Bone marrow (tissue), 2 donors: ENCODE results near the gene TXNDC2.
A peak's percentile ranks its signal among the peaks of the same experiment; 100 is the strongest.
"Not testable (repeated sequence)": the region's sequence is repeated elsewhere in the genome, so short reads cannot be mapped to it uniquely, and the experiment has no call there.

Experiments
- DNase-seq, 2 donors: peaks; one replicate each; lab custom pipeline; 2025; lab: John Stamatoyannopoulos, UW

The TXNDC2 gene

GRCh38 chr18:9885170-9886004 lies at the start of gene TXNDC2:
TSS of gene TXNDC2 (plus strand) at chr18:9885973. CDS start at chr18:9886681, 708 bp downstream.
- no peak for DNase-seq

- DNase-seq = no peak
These were observed 47.5 kb upstream of the TXNDC2 start for GRCh38 chr18:9838144-9838877.

- DNase-seq = no peak
These were observed 46.6 kb upstream of the TXNDC2 start for GRCh38 chr18:9839211-9839610.

- DNase-seq = no peak
These were observed 45.9 kb upstream of the TXNDC2 start for GRCh38 chr18:9839853-9840252.

GRCh38 chr18:9841752-9842151 lies 44.0 kb upstream of the TXNDC2 start:
- DNase-seq = no peak

GRCh38 chr18:9842448-9842847 lies 43.3 kb upstream of the TXNDC2 start:
- DNase-seq = no peak

- no peak for DNase-seq
These were observed 40.5 kb upstream of the TXNDC2 start for GRCh38 chr18:9845256-9845655.

GRCh38 chr18:9846162-9846925 lies 39.4 kb upstream of the TXNDC2 start:
- DNase-seq = no peak

- DNase-seq = no peak
These were observed 37.4 kb upstream of the TXNDC2 start for GRCh38 chr18:9848170-9848879.

- peak; percentile 23 to 25 for DNase-seq
These were observed 36.1 kb upstream of the TXNDC2 start for GRCh38 chr18:9849407-9850283.

GRCh38 chr18:9850309-9850708 lies 35.5 kb upstream of the TXNDC2 start:
- no peak for DNase-seq

GRCh38 chr18:9851511-9851910 lies 34.3 kb upstream of the TXNDC2 start:
- DNase-seq = no peak

GRCh38 chr18:9852266-9853081 lies 33.3 kb upstream of the TXNDC2 start:
- no peak for DNase-seq

GRCh38 chr18:9854801-9855676 lies 30.7 kb upstream of the TXNDC2 start:
- no peak for DNase-seq

- DNase-seq = no peak
These were observed 30.1 kb upstream of the TXNDC2 start for GRCh38 chr18:9855681-9856080.

GRCh38 chr18:9856092-9856491 lies 29.7 kb upstream of the TXNDC2 start:
- no peak for DNase-seq

GRCh38 chr18:9857479-9857998 lies 28.2 kb upstream of the TXNDC2 start:
- DNase-seq = not testable (repeated sequence)

GRCh38 chr18:9858642-9859041 lies 27.1 kb upstream of the TXNDC2 start:
- no peak for DNase-seq

GRCh38 chr18:9859232-9859631 lies 26.5 kb upstream of the TXNDC2 start:
- no peak for DNase-seq
